IMR-90 (cell line): Measurements from ENCODE around the gene TCAP.

Experiments
- CTCF ChIP-seq: conservative IDR thresholded peaks from 2 replicates; pipeline ENCODE4 v1.5.1; 2012; ENCODE audit warnings: mild to moderate bottlenecking, low read depth, low read length, improper control_type of control experiment
- FOS ChIP-seq: fragments of 150-350 bp; IDR thresholded peaks from 2 replicates; pipeline ENCODE4 v1.6.1; 2016; ENCODE audit warnings: low read depth, low read length
- MAZ ChIP-seq: IDR thresholded peaks from 2 replicates; pipeline ENCODE4 v1.6.1; 2012; ENCODE audit warnings: low read depth, mild to moderate bottlenecking, low read length, improper control_type of control experiment, moderate library complexity, borderline replicate concordance
- MXI1 ChIP-seq: IDR thresholded peaks from 2 replicates; pipeline ENCODE4 v1.6.1; 2012; ENCODE audit warnings: low read depth, mild to moderate bottlenecking, low read length, moderate library complexity, borderline replicate concordance
- POLR2A ChIP-seq: IDR thresholded peaks from 2 replicates; pipeline ENCODE4 v1.6.1; 2012; ENCODE audit warnings: mild to moderate bottlenecking, low read depth, low read length
- SMC3 ChIP-seq: fragments of 150-350 bp; IDR thresholded peaks from 2 replicates; pipeline ENCODE4 v1.6.1; 2016; ENCODE audit warnings: low read depth, mild to moderate bottlenecking, antibody characterized with exemption, low read length, moderate library complexity
- TF ChIP-seq, protein P1 (sequence below): fragments of 150-350 bp; IDR thresholded peaks from 2 replicates; pipeline ENCODE4 v1.6.1; 2017; ENCODE audit warnings: mild to moderate bottlenecking, antibody characterized with exemption, low read length, low read depth
- TF ChIP-seq, protein P2 (sequence below): fragments of 150-350 bp; IDR thresholded peaks from 2 replicates; pipeline ENCODE4 v1.6.1; 2016; ENCODE audit warnings: low read depth, mild to moderate bottlenecking, low read length, moderate library complexity, borderline replicate concordance

GRCh38 chr17:39617100-39617445 lies 48.1 kb upstream of the TCAP start:
- TF ChIP-seq CTCF, result no peak
- TF ChIP-seq, protein P1, sequence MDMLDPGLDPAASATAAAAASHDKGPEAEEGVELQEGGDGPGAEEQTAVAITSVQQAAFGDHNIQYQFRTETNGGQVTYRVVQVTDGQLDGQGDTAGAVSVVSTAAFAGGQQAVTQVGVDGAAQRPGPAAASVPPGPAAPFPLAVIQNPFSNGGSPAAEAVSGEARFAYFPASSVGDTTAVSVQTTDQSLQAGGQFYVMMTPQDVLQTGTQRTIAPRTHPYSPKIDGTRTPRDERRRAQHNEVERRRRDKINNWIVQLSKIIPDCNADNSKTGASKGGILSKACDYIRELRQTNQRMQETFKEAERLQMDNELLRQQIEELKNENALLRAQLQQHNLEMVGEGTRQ, result no peak
- TF ChIP-seq, protein P2, sequence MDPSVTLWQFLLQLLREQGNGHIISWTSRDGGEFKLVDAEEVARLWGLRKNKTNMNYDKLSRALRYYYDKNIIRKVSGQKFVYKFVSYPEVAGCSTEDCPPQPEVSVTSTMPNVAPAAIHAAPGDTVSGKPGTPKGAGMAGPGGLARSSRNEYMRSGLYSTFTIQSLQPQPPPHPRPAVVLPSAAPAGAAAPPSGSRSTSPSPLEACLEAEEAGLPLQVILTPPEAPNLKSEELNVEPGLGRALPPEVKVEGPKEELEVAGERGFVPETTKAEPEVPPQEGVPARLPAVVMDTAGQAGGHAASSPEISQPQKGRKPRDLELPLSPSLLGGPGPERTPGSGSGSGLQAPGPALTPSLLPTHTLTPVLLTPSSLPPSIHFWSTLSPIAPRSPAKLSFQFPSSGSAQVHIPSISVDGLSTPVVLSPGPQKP, result no peak
- no peak for TF ChIP-seq SMC3
- TF ChIP-seq FOS, result no peak
- no peak for TF ChIP-seq POLR2A
- no peak for TF ChIP-seq MAZ
- no peak for TF ChIP-seq MXI1
